GM12865 (cell line): ENCODE measurements around the gene ELK3.

Experiments
- DNase-seq: peaks from one replicate; pipeline ENCODE4 v3.0.0; 2010; ENCODE audit warnings: low read depth
- H3K4me3 ChIP-seq: 2 replicates; pipeline ENCODE4 v1.5.1; 2011; ENCODE audit warnings: mild to moderate bottlenecking, low read depth, low read length, control low read depth
- TF ChIP-seq, protein P1 (sequence below): IDR thresholded peaks from 2 replicates; pipeline ENCODE4 v1.5.1; 2011; ENCODE audit warnings: low read length, control low read depth, low read depth, inconsistent platforms; ENCODE audit not compliant: insufficient read depth; ENCODE audit errors: missing control alignments

Gene ELK3

GRCh38 chr12:96260644-96261043, 66.5 kb downstream of the ELK3 start:
- no peak for DNase-seq
- TF ChIP-seq, protein P1, sequence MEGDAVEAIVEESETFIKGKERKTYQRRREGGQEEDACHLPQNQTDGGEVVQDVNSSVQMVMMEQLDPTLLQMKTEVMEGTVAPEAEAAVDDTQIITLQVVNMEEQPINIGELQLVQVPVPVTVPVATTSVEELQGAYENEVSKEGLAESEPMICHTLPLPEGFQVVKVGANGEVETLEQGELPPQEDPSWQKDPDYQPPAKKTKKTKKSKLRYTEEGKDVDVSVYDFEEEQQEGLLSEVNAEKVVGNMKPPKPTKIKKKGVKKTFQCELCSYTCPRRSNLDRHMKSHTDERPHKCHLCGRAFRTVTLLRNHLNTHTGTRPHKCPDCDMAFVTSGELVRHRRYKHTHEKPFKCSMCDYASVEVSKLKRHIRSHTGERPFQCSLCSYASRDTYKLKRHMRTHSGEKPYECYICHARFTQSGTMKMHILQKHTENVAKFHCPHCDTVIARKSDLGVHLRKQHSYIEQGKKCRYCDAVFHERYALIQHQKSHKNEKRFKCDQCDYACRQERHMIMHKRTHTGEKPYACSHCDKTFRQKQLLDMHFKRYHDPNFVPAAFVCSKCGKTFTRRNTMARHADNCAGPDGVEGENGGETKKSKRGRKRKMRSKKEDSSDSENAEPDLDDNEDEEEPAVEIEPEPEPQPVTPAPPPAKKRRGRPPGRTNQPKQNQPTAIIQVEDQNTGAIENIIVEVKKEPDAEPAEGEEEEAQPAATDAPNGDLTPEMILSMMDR: no peak
- no peak overlapping the region for H3K4me3 ChIP-seq

GRCh38 chr12:96261557-96261956, 67.4 kb downstream of the ELK3 start:
- no peak overlapping the region for H3K4me3 ChIP-seq
- TF ChIP-seq, protein P1: no peak
- no peak for DNase-seq

DNA sequence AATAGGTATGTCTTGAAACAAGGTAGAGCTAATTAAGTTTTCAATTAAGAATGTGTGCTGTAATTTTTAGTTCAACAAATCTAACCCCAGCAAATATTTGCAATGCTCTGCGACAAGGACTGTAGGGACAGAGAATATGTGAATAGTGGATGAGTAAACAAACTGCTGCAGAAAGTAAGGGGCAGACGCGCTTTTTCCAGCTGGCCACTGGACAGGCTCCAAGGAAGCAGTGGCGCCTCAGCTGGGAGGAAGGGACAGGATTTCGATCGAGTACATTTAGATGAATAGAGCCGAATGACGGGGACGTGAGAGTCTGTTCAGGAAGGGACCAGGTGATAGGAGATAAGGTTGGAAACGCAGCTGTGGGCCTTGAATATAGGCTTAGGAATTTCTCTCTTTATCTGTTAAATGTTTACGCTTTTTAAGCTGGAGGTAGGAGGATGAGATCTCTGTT, 69.3 kb downstream of the ELK3 start:
- no peak for DNase-seq
- H3K4me3 ChIP-seq: no peak overlapping the region
- TF ChIP-seq, protein P1: no peak

DNA sequence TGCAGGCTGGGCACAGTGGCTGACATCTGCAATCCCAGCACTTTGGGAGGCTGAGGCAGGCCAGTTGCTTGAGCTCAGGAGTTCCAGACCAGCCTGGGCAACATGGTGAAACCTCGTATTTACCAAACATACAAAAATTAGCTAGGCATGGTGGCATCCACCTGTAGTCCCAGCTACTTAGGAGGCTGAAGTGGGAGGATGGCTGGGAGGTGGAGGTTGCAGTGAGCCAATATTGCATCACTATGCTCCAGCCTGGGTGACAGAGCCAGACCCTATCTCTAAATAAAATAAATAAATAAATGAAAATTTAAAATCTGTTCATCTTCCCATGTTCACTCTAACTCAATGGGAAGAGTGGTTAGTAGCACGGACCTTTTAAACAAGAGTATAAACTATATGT, 71.2 kb downstream of the ELK3 start:
- H3K4me3 ChIP-seq: no peak overlapping the region
- no peak for DNase-seq
- TF ChIP-seq, protein P1: no peak

- TF ChIP-seq, protein P1: no peak
- H3K4me3 ChIP-seq: no peak overlapping the region
- no peak for DNase-seq
Measured at GRCh38 chr12:96265836-96266235, 71.7 kb downstream of the ELK3 start.

- TF ChIP-seq, protein P1: no peak
- no peak for DNase-seq
- H3K4me3 ChIP-seq: no peak overlapping the region
Measured at GRCh38 chr12:96266238-96266637, 72.1 kb downstream of the ELK3 start.

- no peak overlapping the region for H3K4me3 ChIP-seq
- TF ChIP-seq, protein P1: no peak
- DNase-seq: no peak
Measured at GRCh38 chr12:96271469-96272199, 77.5 kb downstream of the ELK3 start.
